Gastroesophageal sphincter (tissue), 4 donors: ENCODE measurements around the gene TCEANC2. TPM values are rescaled to one million over a fixed set of nuclear protein-coding genes. Genes with fewer than 3 reads are reported as not detected.
A peak's percentile ranks its signal among the peaks of the same experiment; 100 is the strongest.

ENCODE experiments used
- ATAC-seq: fragments of 150-250 bp; one replicate; pipeline ENCODE4 v1.9.1; 2016; ENCODE audit warnings: mild to moderate bottlenecking, moderate library complexity
- H3K27ac ChIP-seq, 4 donors: fragments of 200-600 bp; sonication (generic) in 3 of 4; 1 replicate in 3 of 4; 2 replicates in 1 of 4; pipeline ENCODE4 v1.5.1; 2016 to 2019
- H3K27me3 ChIP-seq: fragments of 200-600 bp; sonication (generic); one replicate; pipeline ENCODE4 v1.5.1; 2019
- H3K36me3 ChIP-seq, 2 donors: fragments of 200-600 bp; sonication (generic); one replicate each; pipeline ENCODE4 v1.5.1; 2019; ENCODE audit warnings: control low read depth in 1 of 2
- H3K4me1 ChIP-seq, 3 donors: fragments of 200-600 bp; sonication (generic); 1 replicate in 2 of 3; 2 replicates in 1 of 3; pipeline ENCODE4 v1.5.1; 2016 to 2019; ENCODE audit warnings: control low read depth in 2 of 3
- H3K4me3 ChIP-seq, 2 donors: fragments of 200-600 bp; sonication (generic); one replicate each; pipeline ENCODE4 v1.5.1; 2019; ENCODE audit warnings: mild to moderate bottlenecking in 1 of 2, moderate library complexity in 1 of 2
- H3K9me3 ChIP-seq, 3 donors: fragments of 200-600 bp; sonication (generic); one replicate each; pipeline ENCODE4 v1.5.1; 2017 to 2019; ENCODE audit warnings: control low read depth in 2 of 3
- EP300 ChIP-seq: sonication (generic); formaldehyde crosslinking; IDR thresholded peaks from one replicate; pipeline ENCODE4 v1.6.1; 2017; ENCODE audit warnings: antibody characterized with exemption, mild to moderate bottlenecking
- POLR2A ChIP-seq, 2 donors: fragments of 450-650 bp; IDR thresholded peaks; one replicate each; pipeline ENCODE4 v1.6.1; 2017; ENCODE audit warnings: antibody characterized with exemption in 2 of 2, mild to moderate bottlenecking in 2 of 2, moderate library complexity in 1 of 2
- POLR2AphosphoS5 ChIP-seq: sonication (generic); formaldehyde crosslinking; IDR thresholded peaks from one replicate; pipeline ENCODE4 v1.6.1; 2017; ENCODE audit warnings: antibody characterized with exemption
- WGBS, 2 donors: methylation state at CpG; one replicate each; pipeline ENCODE4 v1.1.5; 2018; ENCODE audit warnings: low coverage in 1 of 2; 5-methylcytosine and 5-hydroxymethylcytosine counted together
- total RNA-seq, 4 donors: library from RNA; depleted of rRNA; stranded (reverse); fragments of >200 nt; gene quantifications; one replicate each; pipeline ENCODE4 v1.1.0, GENCODE V29; 2016
- TF ChIP-seq, protein P1 (sequence below), 4 experiments: fragments of 200-600 bp in 2 of 4; fragments of 450-650 bp in 2 of 4; sonication (generic) in 1 of 4; IDR thresholded peaks; one replicate each; pipeline ENCODE4 v1.5.1; 2017 to 2019; ENCODE audit warnings: antibody characterized with exemption in 4 of 4, mild to moderate bottlenecking in 2 of 4, moderate library complexity in 2 of 4

The TCEANC2 gene
- total RNA-seq, 4 donors from 2014 or later, result 3.6 to 10.2 (median 9.1) TPM

DNA sequence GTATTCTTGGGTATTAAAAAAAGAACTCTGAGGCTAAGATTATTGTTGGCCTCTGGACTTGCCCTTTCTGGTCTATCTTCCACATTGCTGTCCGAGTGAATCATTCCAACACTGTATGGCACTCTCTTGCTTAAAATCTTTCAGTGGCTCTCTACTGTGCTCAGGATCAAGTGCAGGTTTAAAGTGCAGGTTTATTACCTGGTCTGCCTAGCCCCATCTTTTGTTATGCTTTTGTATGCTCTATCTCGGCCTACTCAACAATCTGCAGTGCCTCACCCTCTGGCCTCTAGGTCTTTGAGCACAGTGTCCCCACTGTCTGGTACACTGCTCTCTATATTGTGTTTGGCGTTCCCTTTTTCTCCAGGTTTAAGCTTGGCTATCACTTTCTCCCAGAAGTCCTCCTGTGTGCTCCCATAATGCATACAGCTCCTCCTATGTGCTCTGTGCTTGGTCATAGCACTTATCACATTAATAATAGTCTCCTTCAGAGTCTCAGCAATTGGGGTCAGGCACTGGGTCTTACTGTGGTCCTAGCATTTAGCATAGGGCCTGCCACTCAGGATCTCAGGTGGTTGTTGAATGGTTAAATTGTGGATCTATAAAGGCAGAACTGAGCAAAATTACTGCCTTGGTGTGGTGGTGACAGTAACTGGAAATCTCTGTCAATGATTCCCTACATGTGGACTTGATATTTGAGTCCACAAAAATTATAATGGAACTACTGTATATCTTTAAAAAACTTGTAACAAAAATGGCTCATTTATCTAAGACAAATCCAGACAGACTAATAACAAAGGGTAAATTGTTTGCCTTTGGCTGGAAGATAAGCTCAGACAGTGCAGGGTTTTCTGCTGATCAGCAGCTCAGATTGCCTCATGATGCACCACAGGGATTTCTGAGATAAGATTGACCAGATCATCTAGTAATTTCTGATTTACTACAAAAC lies 24.8 kb upstream of the TCEANC2 start:
- Histone ChIP-seq H3K4me1 (no peaks in the 10 kb centered on the region), H3K4me3 (no peak overlapping the region), H3K36me3 (peaks cover 0 to 53% of the 10 kb centered on the region in 2 donors), H3K9me3 (no peaks in the 10 kb centered on the region), H3K27ac (no peak overlapping the region), H3K27me3 (no peaks in the 10 kb centered on the region)
- ATAC-seq, result no peak
- TF ChIP-seq POLR2A (IDR thresholded peaks at IDR 0.05), result no peak
- no peak for TF ChIP-seq POLR2AphosphoS5
- TF ChIP-seq, protein P1, sequence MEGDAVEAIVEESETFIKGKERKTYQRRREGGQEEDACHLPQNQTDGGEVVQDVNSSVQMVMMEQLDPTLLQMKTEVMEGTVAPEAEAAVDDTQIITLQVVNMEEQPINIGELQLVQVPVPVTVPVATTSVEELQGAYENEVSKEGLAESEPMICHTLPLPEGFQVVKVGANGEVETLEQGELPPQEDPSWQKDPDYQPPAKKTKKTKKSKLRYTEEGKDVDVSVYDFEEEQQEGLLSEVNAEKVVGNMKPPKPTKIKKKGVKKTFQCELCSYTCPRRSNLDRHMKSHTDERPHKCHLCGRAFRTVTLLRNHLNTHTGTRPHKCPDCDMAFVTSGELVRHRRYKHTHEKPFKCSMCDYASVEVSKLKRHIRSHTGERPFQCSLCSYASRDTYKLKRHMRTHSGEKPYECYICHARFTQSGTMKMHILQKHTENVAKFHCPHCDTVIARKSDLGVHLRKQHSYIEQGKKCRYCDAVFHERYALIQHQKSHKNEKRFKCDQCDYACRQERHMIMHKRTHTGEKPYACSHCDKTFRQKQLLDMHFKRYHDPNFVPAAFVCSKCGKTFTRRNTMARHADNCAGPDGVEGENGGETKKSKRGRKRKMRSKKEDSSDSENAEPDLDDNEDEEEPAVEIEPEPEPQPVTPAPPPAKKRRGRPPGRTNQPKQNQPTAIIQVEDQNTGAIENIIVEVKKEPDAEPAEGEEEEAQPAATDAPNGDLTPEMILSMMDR (IDR thresholded peaks at IDR 0.05), result no peak
- no peak for TF ChIP-seq EP300
- 76 to 78% methylated on average over 3 of the region's 3 CpGs for WGBS, 2 donors

DNA sequence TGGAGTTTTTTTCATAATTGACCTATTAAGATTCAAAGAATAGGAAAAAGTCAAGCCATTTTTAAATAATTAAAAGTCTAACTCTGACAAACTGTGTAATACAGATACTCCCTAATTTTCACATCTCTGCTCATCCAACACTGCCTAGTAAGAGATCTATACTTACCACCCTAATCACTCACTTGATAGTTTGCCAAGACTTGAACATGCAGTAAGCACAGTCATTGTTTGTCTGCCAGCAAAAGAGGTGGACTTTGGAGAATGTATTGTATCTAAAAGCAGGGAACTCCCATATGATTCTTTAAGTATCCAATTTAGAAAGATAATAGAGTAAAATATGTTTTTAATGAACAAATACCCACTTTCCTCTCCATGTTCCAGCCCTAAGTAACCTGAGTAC lies 15.9 kb upstream of the TCEANC2 start:
- TF ChIP-seq, protein P1 (IDR thresholded peaks at IDR 0.05), result no peak
- TF ChIP-seq POLR2AphosphoS5 (no peak), POLR2A (IDR thresholded peaks at IDR 0.05) (no peak), EP300 (no peak)
- ATAC-seq, result no peak
- H3K4me1 ChIP-seq, result no peaks in the 10 kb centered on the region
- no peak overlapping the region for H3K4me3 ChIP-seq
- peaks cover 12 to 99% of the 10 kb centered on the region in 2 donors for H3K36me3 ChIP-seq
- H3K9me3 ChIP-seq, result no peaks in the 10 kb centered on the region
- H3K27me3 ChIP-seq, result no peaks in the 10 kb centered on the region
- no peak overlapping the region for H3K27ac ChIP-seq

DNA sequence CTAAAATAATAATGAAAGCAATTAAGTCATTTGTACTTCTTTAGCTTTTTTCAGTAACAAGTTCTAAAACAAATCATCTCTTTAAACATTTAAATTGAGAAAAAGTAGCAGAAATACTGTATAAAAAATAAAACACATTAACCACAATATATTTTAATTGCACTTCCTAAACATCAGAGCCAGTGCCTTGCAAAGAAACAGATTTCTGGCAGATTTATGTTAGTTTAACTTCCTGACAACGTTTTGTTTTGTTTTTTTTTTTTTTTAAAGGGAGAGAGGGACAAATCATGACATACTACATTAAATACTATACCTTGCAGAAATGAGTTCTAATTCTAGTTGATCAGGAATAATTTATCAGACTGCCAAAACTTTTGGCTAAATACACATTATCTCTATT lies 11.6 kb upstream of the TCEANC2 start:
- H3K36me3 ChIP-seq, result peaks cover 7 to 76% of the 10 kb centered on the region in 2 donors
- TF ChIP-seq, protein P1 (IDR thresholded peaks at IDR 0.05), result no peak
- no peak for TF ChIP-seq POLR2AphosphoS5
- TF ChIP-seq EP300, result no peak
- no peak for TF ChIP-seq POLR2A (IDR thresholded peaks at IDR 0.05)
- WGBS, 2 donors, result 0 to 25% methylated on average over 1 of the region's 1 CpG
- no peak overlapping the region for H3K4me3 ChIP-seq
- no peak overlapping the region for H3K27ac ChIP-seq
- H3K9me3 ChIP-seq, result no peaks in the 10 kb centered on the region
- H3K4me1 ChIP-seq, result peaks cover 0 to 26% (median 5%) of the 10 kb centered on the region in 3 donors
- ATAC-seq, result no peak
- H3K27me3 ChIP-seq, result no peaks in the 10 kb centered on the region

DNA sequence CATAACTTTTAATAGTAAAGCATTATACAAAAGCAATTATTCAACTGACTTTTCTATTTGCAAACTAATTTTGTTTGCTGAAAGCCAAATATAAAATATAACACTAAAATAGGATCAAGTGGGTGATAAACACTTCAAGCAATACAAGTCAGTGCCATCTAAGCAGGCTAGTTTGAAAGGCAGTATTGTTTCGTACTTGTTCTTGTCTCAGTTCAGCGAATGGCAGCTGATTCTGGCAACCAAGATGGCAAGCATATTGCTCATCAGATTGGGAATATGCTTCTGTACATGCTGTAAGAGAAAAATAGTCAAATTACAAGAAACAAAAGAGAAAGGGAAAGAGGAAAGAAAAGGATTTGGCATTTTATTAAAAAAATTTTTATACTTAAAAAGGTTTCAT lies 7.9 kb upstream of the TCEANC2 start:
- H3K27me3 ChIP-seq, result no peaks in the 10 kb centered on the region
- no peak overlapping the region for H3K4me3 ChIP-seq

DNA sequence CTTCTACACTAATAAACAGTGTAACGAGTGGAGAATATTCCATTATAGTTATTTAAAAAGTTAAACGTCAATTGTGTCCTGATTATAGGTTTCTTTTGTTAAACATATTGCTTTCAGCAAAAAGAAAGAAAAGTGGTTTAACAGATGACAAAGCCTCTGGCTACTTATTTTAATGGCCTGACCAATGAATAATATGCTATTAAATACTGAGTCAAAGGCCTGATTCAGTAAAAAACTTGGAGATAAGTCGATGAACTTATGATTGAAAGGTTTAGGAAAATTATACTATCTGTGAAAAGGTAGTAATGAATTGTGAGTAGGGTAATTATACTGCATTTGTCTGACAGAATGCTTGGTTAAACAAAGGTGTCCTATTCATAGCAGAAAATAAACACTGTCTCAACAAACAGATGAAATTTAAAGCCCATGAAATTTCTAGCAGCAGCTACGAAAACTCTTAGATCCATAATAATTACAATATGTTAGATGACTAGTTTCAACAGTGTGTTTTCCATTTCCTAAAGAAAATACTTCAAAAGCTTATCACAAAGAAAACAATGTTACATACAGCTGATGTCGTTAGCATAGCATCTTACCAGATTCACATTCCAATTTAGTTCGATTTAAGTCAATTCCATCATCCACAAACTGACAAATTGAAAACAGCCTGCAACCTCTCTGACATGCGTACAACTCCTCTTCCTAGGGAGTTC lies 6.6 kb upstream of the TCEANC2 start:
- Histone ChIP-seq H3K4me1 (peaks cover 12 to 76% (median 22%) of the 10 kb centered on the region in 3 donors), H3K9me3 (no peaks in the 10 kb centered on the region), H3K27me3 (no peaks in the 10 kb centered on the region), H3K4me3 (no peak overlapping the region), H3K36me3 (peaks cover 2 to 27% of the 10 kb centered on the region in 2 donors), H3K27ac (peak overlapping the region in 2 of 4 donors; percentile 14 to 38)
- no peak for ATAC-seq
- TF ChIP-seq POLR2A (IDR thresholded peaks at IDR 0.05), result no peak
- TF ChIP-seq, protein P1 (IDR thresholded peaks at IDR 0.05), result no peak
- TF ChIP-seq POLR2AphosphoS5, result no peak
- TF ChIP-seq EP300, result no peak
- WGBS, 2 donors, result 45 to 67% methylated on average over 7 of the region's 7 CpGs

More for the DNA sequence above, 7.9 kb upstream of the TCEANC2 start:
- Histone ChIP-seq H3K36me3 (peaks cover 7 to 40% of the 10 kb centered on the region in 2 donors), H3K9me3 (no peaks in the 10 kb centered on the region), H3K27ac (no peak overlapping the region), H3K4me1 (peaks cover 12 to 63% (median 12%) of the 10 kb centered on the region in 3 donors)
- TF ChIP-seq EP300, result no peak
- no peak for TF ChIP-seq POLR2A (IDR thresholded peaks at IDR 0.05)
- ATAC-seq, result no peak
- 91 to 97% methylated on average over 2 of the region's 2 CpGs for WGBS, 2 donors
